Liver (tissue), 9 donors: Measurements from ENCODE around the gene C5. TPM values are rescaled to one million over a fixed set of nuclear protein-coding genes. Genes with fewer than 3 reads are reported as not detected.

ENCODE experiments used
- DNase-seq: peaks from one replicate; pipeline ENCODE4 v3.0.0-alpha.2; 2017; ENCODE audit warnings: low spot score
- H3K27ac ChIP-seq, 2 donors: one replicate each; pipeline ENCODE4 v1.7.0; 2013; ENCODE audit warnings: inconsistent platforms in 2 of 2, low read length in 2 of 2, control low read depth in 1 of 2, low read depth in 1 of 2, mild to moderate bottlenecking in 1 of 2
- H3K27me3 ChIP-seq, 4 donors: one replicate each; pipeline versions ENCODE4 v1.6.1 to v1.7.0; 2013; ENCODE audit warnings: low read length in 3 of 4, inconsistent platforms in 1 of 4, mild to moderate bottlenecking in 1 of 4, moderate library complexity in 1 of 4; ENCODE audit not compliant: control insufficient read depth in 4 of 4, insufficient read depth in 4 of 4
- H3K36me3 ChIP-seq, 4 donors: one replicate each; pipeline versions ENCODE4 v1.6.1 to v1.7.0; 2013; ENCODE audit warnings: low read length in 3 of 4, mild to moderate bottlenecking in 3 of 4, low read depth in 1 of 4, moderate library complexity in 1 of 4; ENCODE audit not compliant: control insufficient read depth in 4 of 4, insufficient read depth in 3 of 4
- H3K4me1 ChIP-seq, 4 donors: one replicate each; pipeline versions ENCODE4 v1.6.1 to v1.7.0; 2013; ENCODE audit warnings: low read length in 3 of 4, mild to moderate bottlenecking in 3 of 4, moderate library complexity in 1 of 4; ENCODE audit not compliant: control insufficient read depth in 4 of 4, insufficient read depth in 4 of 4
- H3K4me3 ChIP-seq, 3 donors: one replicate each; pipeline versions ENCODE4 v1.6.1 to v1.7.0; 2013; ENCODE audit warnings: low read length in 3 of 3, control low read depth in 1 of 3, low read depth in 1 of 3, mild to moderate bottlenecking in 1 of 3
- H3K9ac ChIP-seq, 2 donors: one replicate each; pipeline ENCODE4 v1.7.0; 2013; ENCODE audit warnings: low read length in 2 of 2, mild to moderate bottlenecking in 2 of 2, moderate library complexity in 2 of 2, control low read depth in 1 of 2, low read depth in 1 of 2
- H3K9me3 ChIP-seq, 4 donors: one replicate each; pipeline versions ENCODE4 v1.6.1 to v1.7.0; 2013; ENCODE audit warnings: low read length in 3 of 4; ENCODE audit not compliant: control insufficient read depth in 4 of 4
- CTCF ChIP-seq: fragments of 150-350 bp; IDR thresholded peaks from 2 replicates; pipeline ENCODE4 v1.5.1; 2017; ENCODE audit warnings: improper control_type of control experiment, low read depth, low read length; ENCODE audit not compliant: missing input control
- FOXA1 ChIP-seq: IDR thresholded peaks from 2 replicates; pipeline ENCODE4 v1.6.1; 2016; ENCODE audit warnings: antibody characterized with exemption
- FOXA2 ChIP-seq: IDR thresholded peaks from 2 replicates; pipeline ENCODE4 v1.6.1; 2016; ENCODE audit warnings: antibody characterized with exemption
- HNF4A ChIP-seq, 2 donors: conservative IDR thresholded peaks; 2 replicates each; pipeline ENCODE4 v1.6.1; 2016; ENCODE audit warnings: antibody characterized with exemption in 2 of 2, mild to moderate bottlenecking in 2 of 2
- HNF4G ChIP-seq: IDR thresholded peaks from 2 replicates; pipeline ENCODE4 v1.6.1; 2016; ENCODE audit warnings: antibody characterized with exemption
- JUND ChIP-seq, 2 donors: IDR thresholded peaks; 2 replicates each; pipeline ENCODE4 v1.6.1; 2016; ENCODE audit warnings: antibody characterized with exemption in 2 of 2
- MAX ChIP-seq: IDR thresholded peaks from 2 replicates; pipeline ENCODE4 v1.6.1; 2016; ENCODE audit warnings: antibody characterized with exemption
- NR2F2 ChIP-seq: IDR thresholded peaks from 2 replicates; pipeline ENCODE4 v1.6.1; 2016; ENCODE audit warnings: antibody characterized with exemption
- RAD21 ChIP-seq, 2 donors: IDR thresholded peaks; 2 replicates each; pipeline ENCODE4 v1.6.1; 2016; ENCODE audit warnings: antibody characterized with exemption in 2 of 2, mild to moderate bottlenecking in 2 of 2
- RXRA ChIP-seq, 2 donors: IDR thresholded peaks; 2 replicates each; pipeline ENCODE4 v1.6.1; 2017 to 2018; ENCODE audit warnings: antibody characterized with exemption in 2 of 2, mild to moderate bottlenecking in 1 of 2
- SP1 ChIP-seq: IDR thresholded peaks from 2 replicates; pipeline ENCODE4 v1.6.1; 2018; ENCODE audit warnings: antibody characterized with exemption, mild to moderate bottlenecking
- TAF1 ChIP-seq: conservative IDR thresholded peaks from 2 replicates; pipeline ENCODE4 v1.6.1; 2016; ENCODE audit warnings: antibody characterized with exemption, mild to moderate bottlenecking
- ZBTB33 ChIP-seq: IDR thresholded peaks from 2 replicates; pipeline ENCODE4 v1.6.1; 2016; ENCODE audit warnings: antibody characterized with exemption
- WGBS: extraction: QIAGEN DNeasy Blood & Tissue Kit; methylation state at CpG from one replicate; pipeline ENCODE4 v1.1.7; 2013; 5-methylcytosine and 5-hydroxymethylcytosine counted together
- polyA plus RNA-seq, 2 donors: library from polyadenylated mRNA; stranded (reverse) in 1 of 2; unstranded in 1 of 2; fragments of 200-250 nt in 1 of 2; fragments of >200 nt in 1 of 2; fragmentation: Nextera tagmentation in 1 of 2; extraction: Ambion mirVana in 1 of 2; gene quantifications; one replicate each; pipeline versions ENCODE4 v1.2.1 to v1.2.3, GENCODE V29; 2013 to 2015
- total RNA-seq, 2 donors: library from RNA; depleted of rRNA; stranded (reverse); fragments of >200 nt; gene quantifications; one replicate each; pipeline ENCODE4 v1.2.3, GENCODE V29; 2014
- TF ChIP-seq, protein P1 (sequence below): IDR thresholded peaks from 2 replicates; pipeline ENCODE4 v1.6.1; 2016; ENCODE audit warnings: antibody characterized with exemption, mild to moderate bottlenecking
- donor health status: healthy.
- donor health status: healthy.
- donor health status: healthy.
- donor health status: healthy.
- donor health status: healthy.

C5 gene
- total and polyA plus RNA-seq, 4 donors = 127 to 485 (median 361) TPM

DNA sequence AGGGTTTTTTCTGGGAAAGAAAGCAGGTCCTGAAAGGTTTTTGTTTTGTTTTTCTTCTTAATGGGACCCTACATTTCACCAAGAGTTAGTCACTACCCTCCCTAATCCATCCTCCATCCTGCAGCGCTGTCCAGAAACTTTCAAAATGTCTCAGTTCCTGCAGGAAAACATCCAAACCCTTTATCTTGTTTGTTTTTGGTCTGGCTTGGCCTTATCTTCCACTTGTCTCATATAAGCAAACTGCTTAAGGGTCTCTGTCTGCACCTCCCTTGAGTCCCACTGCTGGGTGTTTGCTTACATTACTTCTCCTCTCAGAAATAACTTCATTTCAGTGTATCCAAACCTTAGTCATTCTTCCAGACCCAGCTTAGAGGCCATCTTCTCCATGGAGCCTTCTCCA, 112.5 kb downstream of the C5 start (continued):
- TF ChIP-seq, protein P1, sequence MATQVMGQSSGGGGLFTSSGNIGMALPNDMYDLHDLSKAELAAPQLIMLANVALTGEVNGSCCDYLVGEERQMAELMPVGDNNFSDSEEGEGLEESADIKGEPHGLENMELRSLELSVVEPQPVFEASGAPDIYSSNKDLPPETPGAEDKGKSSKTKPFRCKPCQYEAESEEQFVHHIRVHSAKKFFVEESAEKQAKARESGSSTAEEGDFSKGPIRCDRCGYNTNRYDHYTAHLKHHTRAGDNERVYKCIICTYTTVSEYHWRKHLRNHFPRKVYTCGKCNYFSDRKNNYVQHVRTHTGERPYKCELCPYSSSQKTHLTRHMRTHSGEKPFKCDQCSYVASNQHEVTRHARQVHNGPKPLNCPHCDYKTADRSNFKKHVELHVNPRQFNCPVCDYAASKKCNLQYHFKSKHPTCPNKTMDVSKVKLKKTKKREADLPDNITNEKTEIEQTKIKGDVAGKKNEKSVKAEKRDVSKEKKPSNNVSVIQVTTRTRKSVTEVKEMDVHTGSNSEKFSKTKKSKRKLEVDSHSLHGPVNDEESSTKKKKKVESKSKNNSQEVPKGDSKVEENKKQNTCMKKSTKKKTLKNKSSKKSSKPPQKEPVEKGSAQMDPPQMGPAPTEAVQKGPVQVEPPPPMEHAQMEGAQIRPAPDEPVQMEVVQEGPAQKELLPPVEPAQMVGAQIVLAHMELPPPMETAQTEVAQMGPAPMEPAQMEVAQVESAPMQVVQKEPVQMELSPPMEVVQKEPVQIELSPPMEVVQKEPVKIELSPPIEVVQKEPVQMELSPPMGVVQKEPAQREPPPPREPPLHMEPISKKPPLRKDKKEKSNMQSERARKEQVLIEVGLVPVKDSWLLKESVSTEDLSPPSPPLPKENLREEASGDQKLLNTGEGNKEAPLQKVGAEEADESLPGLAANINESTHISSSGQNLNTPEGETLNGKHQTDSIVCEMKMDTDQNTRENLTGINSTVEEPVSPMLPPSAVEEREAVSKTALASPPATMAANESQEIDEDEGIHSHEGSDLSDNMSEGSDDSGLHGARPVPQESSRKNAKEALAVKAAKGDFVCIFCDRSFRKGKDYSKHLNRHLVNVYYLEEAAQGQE = no peak

DNA sequence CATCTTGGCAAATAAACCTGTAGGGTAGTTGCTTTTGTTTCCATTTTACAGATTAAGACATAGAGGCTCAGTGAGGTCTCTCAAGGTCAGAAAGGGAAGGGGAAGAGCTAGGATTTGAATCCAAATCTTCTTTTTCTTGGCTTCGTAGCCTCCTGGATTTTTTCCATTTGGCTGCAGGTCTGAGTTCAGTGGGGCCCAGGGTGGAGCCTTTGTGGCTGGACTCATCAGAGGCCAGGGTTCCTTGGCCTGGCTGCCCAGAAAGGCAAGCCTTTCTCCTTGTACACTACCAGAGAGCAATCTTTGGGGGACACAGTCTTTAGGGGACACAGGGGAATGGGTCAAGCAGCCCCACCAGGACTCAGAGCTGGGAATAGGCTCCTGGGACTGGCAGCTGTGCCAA, 112.9 kb downstream of the C5 start:
- Histone ChIP-seq H3K9ac (no peak overlapping the region), H3K27ac (no peak overlapping the region), H3K9me3 (no peaks in the 10 kb centered on the region), H3K27me3 (no peaks in the 10 kb centered on the region), H3K4me1 (peaks cover 5 to 39% (median 20%) of the 10 kb centered on the region in 4 donors), H3K36me3 (no peaks in the 10 kb centered on the region), H3K4me3 (no peak overlapping the region)
- peak; percentile 18 for TF ChIP-seq NR2F2
- no peak for TF ChIP-seq FOXA1
- 39% methylated on average over 1 of the region's 1 CpG for WGBS
- DNase-seq = no peak

GRCh38 chr9:120936764-120937122, 113.3 kb downstream of the C5 start:
- TF ChIP-seq FOXA2 = no peak
- TF ChIP-seq SP1 = no peak
- Histone ChIP-seq H3K36me3 (no peaks in the 10 kb centered on the region), H3K4me1 (peaks cover 5 to 37% (median 18%) of the 10 kb centered on the region in 4 donors), H3K9me3 (no peaks in the 10 kb centered on the region), H3K4me3 (no peak overlapping the region), H3K27ac (no peak overlapping the region), H3K9ac (no peak overlapping the region), H3K27me3 (no peaks in the 10 kb centered on the region)
- 47% methylated on average over 2 of the region's 2 CpGs for WGBS
- no peak for DNase-seq

DNA sequence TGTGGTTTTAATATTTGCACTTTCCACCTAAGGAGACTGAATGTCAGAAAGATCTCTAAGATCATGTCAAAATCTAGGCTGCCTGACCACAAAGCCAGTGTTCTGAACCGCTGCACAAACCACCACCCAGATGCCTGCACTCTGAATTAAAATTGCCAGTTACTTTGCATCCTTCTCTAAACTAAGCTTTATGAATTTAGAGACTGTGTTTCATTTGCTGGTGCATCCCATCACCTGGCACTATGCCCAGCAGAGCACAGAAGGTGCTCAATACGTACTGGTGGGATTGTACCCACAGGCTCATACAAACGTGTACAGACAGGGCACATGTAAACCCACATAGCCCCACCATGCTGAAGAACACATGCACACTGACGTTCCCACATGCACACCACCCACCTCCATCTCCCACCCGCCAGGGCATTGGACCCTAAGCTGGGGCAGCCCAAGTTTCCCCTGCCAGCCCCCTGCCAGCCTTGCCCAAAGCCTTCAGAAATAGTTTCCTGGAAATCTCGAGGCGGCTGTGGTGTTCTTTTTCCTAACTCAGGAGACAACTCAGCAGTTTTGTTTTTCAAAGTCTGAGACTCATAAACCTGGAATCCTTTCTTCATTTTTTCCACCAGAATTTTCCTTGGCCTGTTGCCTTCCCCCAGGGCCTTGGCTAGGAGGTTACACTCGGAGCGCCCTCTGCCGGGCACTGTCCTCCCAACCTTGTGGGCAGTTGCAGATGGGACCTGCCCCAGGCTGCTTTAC, 113.9 kb downstream of the C5 start:
- H3K4me1 ChIP-seq = peaks cover 5 to 32% (median 17%) of the 10 kb centered on the region in 4 donors
- peak overlapping the region; percentile 61 to 63 for H3K27ac ChIP-seq
- 20% methylated on average over 10 of the region's 10 CpGs for WGBS
- peak; percentile 89 for DNase-seq
- H3K27me3 ChIP-seq = no peaks in the 10 kb centered on the region
- TF ChIP-seq FOXA2 (no peak), SP1 (no peak), HNF4A (conservative IDR thresholded peaks at IDR 0.05) (no peak), HNF4G (no peak), RAD21 (IDR thresholded peaks at IDR 0.05) (peak; percentile 95 to 96), JUND (IDR thresholded peaks at IDR 0.05) (peak in 1 of 2 donors; percentile 30), NR2F2 (no peak), CTCF (peak; percentile 86), MAX (peak; percentile 8), TAF1 (no peak), RXRA (IDR thresholded peaks at IDR 0.05) (peak; percentile 26 to 29), ZBTB33 (no peak)
- TF ChIP-seq, protein P1 = peak; percentile 59
- H3K9me3 ChIP-seq = no peaks in the 10 kb centered on the region
- H3K4me3 ChIP-seq = no peak overlapping the region
- peak overlapping the region in 1 of 2 donors; percentile 0 for H3K9ac ChIP-seq
- no peaks in the 10 kb centered on the region for H3K36me3 ChIP-seq
